ENCODE data around the gene CERS4.

- TF ChIP-seq POLR2A (IDR thresholded peaks at IDR 0.05) (no peak), CTCF (IDR thresholded peaks at IDR 0.05) (no peak), EP300 (IDR thresholded peaks at IDR 0.05) (no peak), POLR2AphosphoS5 (IDR thresholded peaks at IDR 0.05) (no peak)
Observed at GRCh38 chr19:8204961-8205360, 4.2 kb upstream of the CERS4 start.

Data from upper lobe of left lung (tissue), 4 donors.